Stimulated activated CD4-positive, alpha-beta T cell treated with anti-CD3 and anti-CD28 coated beads, Interleukin-12 subunit alpha, Interleukin-12 subunit beta, amount 100 ng/mL, for 24 hours (primary cell): ENCODE measurements around the gene FAM156B.
A peak's percentile ranks its signal among the peaks of the same experiment; 100 is the strongest.
"Not testable (repeated sequence)": the region's sequence is repeated elsewhere in the genome, so short reads cannot be mapped to it uniquely, and the experiment has no call there.

Experiments used
- DNase-seq, 2 experiments: peaks; one replicate each; pipeline ENCODE4 v3.0.0-alpha.2; 2020; ENCODE audit warnings: low read depth in 2 of 2

The FAM156B gene

GRCh38 chrX:52923781-52924241 is 26.7 kb downstream of the FAM156B start:
- DNase-seq: no peak

DNA sequence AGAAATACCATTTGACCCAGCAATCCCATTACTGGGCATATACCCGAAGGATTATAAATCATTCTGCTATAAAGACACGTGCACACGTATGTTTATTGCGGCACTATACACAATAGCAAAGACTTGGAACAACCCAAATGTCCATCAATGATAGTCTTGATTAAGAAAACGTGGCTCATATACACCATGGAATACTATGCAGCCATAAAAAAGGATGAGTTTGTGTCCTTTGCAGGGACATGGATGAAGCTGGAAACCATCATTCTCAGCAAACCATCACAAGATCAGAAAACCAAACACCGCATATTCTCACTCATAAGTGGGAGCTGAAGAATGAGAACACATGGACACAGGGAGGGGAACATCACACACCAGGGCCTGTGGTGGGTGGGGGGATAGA is 33.1 kb downstream of the FAM156B start:
- DNase-seq: not testable (repeated sequence)

- no peak for DNase-seq
Observed at GRCh38 chrX:52933213-52933612, 36.1 kb downstream of the FAM156B start.

- no peak for DNase-seq
Observed at GRCh38 chrX:52933976-52934703, 37.0 kb downstream of the FAM156B start.

- peak; percentile 76 to 83 for DNase-seq
Observed at GRCh38 chrX:52934704-52935469, 37.8 kb downstream of the FAM156B start.

DNA sequence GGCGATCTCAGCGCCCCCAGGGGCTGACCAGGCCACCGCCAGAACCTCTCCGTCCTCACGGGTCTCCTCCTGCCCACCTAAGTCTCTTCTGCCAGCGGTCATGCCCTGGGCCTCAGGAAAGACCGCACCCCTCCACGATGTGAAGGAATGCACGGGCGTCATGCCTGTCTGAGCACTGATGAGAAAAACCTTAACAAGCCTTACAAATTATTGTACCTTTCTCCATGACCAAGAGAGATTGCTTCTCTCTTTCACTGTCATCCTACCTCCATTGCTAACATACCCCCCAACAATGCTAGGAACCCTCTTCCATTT is 38.3 kb downstream of the FAM156B start:
- DNase-seq: not testable (repeated sequence)

DNA sequence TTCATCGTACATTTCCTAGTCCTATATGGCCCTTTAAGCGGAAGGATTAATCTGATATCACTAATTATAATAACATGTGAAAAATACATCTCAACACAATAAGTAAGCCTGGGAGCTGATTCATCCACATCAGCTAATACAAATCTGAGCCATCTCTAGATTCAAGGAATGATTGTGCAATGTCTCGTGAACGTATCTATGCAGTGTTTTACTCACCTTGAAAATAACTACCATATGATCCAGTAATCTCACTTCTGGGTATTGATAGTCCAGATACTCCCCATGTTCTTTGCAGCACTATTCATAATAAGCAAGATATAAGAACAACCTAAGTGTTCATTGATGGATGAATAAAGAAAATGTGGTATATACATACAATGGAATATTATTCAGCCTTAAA is 43.6 kb downstream of the FAM156B start:
- not testable (repeated sequence) for DNase-seq

DNA sequence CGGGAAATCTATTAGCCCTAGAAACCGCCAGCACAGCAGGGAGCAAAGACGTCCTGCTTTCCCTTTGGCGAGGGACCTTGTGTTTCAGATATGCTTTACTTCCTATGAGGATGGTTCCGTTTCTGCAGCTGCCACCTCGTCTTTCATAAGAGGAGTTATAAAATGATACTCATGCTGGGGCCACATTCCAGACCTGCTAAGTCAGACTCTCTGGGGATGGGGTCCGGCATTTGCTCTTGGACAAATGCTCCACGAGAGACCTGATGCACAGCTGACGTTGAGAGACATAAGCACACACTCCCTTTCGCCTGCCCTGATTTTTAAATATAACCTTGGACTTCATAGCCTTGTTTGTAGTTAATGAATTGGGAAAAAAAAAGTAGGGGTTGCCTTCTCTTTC is 44.6 kb downstream of the FAM156B start:
- DNase-seq: not testable (repeated sequence)

DNA sequence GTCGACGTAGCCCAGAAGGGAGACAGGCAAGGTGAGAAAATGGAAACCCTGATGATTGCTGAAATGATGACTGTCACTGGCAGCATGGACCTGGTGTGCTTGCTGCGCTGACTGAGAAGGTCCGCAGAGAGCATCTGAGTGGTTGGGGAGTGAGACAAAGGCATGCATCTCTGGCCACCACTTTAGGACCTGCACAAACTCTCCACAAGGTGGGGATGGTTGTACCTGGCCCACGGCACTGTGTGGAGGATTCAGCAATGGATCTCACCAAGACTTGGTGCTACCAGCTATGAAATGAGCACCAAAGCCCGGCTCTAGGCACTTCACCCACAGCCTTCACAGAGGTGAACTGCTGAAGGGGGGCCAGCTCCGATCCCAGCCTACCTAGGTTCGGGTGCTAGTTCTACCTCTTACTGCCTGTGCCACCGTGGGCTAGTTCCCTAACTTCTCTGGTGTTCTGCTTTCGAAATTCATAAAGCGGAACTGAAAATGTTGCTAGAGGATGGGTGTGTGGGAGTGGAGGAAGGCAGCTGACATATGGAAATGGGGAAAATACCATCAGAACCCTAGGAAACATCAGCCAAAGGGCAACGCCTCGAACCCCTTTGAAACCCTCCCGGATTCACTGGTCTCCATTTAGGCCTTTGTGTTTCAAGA is 48.8 kb downstream of the FAM156B start:
- DNase-seq: not testable (repeated sequence)

GRCh38 chrX:52947501-52947900 is 50.4 kb downstream of the FAM156B start:
- not testable (repeated sequence) for DNase-seq

- not testable (repeated sequence) for DNase-seq
Observed at GRCh38 chrX:52948265-52948664, 51.1 kb downstream of the FAM156B start.

- DNase-seq: not testable (repeated sequence)
Observed at GRCh38 chrX:52949325-52949724, 52.2 kb downstream of the FAM156B start.

DNA sequence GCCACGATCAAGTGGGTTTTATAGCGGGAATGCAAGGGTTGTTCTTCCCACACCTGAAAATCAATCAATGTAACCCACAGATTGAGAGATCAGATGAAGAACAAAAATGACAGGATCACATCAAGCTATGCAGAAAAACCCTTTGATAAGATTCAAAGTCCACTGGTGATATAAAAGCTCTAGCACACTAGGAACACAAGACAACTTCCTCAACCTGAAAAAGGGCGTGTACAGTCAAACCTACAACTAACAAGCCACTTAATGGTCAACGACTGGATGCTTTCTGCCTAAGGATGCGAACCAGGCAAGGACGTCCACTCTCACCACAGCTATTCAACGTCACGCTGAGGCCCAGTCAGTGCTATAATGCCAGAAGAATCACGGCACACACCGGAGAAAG is 52.8 kb downstream of the FAM156B start:
- not testable (repeated sequence) for DNase-seq
